Chondrocyte (in vitro differentiated cells): ENCODE data around the gene GALNT17. TPM values are rescaled to one million over a fixed set of nuclear protein-coding genes. Genes with fewer than 3 reads are reported as not detected.

Experiments
- DNase-seq: peaks from one replicate; pipeline ENCODE4 v3.0.0; 2021; ENCODE audit warnings: mixed read lengths, low spot score
- H3K27ac Mint-ChIP-seq: one replicate; pipeline ENCODE4 v1.8.0; 2021; ENCODE audit warnings: mild to moderate bottlenecking, moderate library complexity, mixed read lengths; ENCODE audit not compliant: unreplicated experiment
- H3K27me3 Mint-ChIP-seq: 2 replicates; pipeline ENCODE4 v1.8.0; 2021; ENCODE audit warnings: low read depth, mixed read lengths
- H3K36me3 Mint-ChIP-seq: 2 replicates; pipeline ENCODE4 v1.8.0; 2021; ENCODE audit warnings: low read depth, mixed read lengths
- H3K4me1 Mint-ChIP-seq: 2 replicates; pipeline ENCODE4 v1.8.0; 2021; ENCODE audit warnings: low read depth, mild to moderate bottlenecking, mixed read lengths
- H3K4me3 Mint-ChIP-seq: one replicate; pipeline ENCODE4 v1.8.0; 2021; ENCODE audit warnings: mild to moderate bottlenecking, moderate library complexity, mixed read lengths; ENCODE audit not compliant: unreplicated experiment
- H3K9me3 Mint-ChIP-seq: 2 replicates; pipeline ENCODE4 v1.8.0; 2021; ENCODE audit warnings: low read depth, mixed read lengths
- total RNA-seq: library from RNA; stranded (reverse); gene quantifications from 3 replicates; pipeline ENCODE4 v1.2.1, GENCODE V29; 2021
- TF ChIP-seq, protein P1 (sequence below): fragments of 200-600 bp; sonication (generic); IDR thresholded peaks from 2 replicates; pipeline ENCODE4 v1.5.0; 2021; ENCODE audit warnings: antibody characterized with exemption, mild to moderate bottlenecking, moderate library complexity

GALNT17 gene
- total RNA-seq, 1 donor from 2014 or later: 24.4 TPM

DNA sequence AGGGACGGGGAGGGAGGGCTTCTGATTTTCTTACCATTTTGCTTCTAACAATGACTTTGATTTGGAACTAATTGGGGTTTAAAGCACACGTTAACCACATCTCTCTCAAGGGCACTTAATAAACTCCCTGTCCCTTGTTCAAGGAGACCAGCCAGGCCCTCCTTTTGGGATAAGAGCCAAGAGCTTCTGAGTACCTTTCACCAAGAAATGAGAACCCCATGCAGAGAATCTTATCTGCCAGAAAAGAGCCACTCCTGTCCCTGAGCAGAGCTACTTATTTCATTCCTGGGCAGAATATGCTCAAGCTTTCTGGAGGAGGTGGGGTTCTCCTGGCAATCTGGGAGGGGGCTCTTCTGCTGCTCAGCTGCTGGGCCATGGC lies 574.6 kb downstream of the GALNT17 start:
- H3K27me3 Mint-ChIP-seq: peaks cover 3% of the 10 kb centered on the region
- H3K4me3 Mint-ChIP-seq: no peak overlapping the region
- peaks cover 11% of the 10 kb centered on the region for H3K9me3 Mint-ChIP-seq
- TF ChIP-seq, protein P1, sequence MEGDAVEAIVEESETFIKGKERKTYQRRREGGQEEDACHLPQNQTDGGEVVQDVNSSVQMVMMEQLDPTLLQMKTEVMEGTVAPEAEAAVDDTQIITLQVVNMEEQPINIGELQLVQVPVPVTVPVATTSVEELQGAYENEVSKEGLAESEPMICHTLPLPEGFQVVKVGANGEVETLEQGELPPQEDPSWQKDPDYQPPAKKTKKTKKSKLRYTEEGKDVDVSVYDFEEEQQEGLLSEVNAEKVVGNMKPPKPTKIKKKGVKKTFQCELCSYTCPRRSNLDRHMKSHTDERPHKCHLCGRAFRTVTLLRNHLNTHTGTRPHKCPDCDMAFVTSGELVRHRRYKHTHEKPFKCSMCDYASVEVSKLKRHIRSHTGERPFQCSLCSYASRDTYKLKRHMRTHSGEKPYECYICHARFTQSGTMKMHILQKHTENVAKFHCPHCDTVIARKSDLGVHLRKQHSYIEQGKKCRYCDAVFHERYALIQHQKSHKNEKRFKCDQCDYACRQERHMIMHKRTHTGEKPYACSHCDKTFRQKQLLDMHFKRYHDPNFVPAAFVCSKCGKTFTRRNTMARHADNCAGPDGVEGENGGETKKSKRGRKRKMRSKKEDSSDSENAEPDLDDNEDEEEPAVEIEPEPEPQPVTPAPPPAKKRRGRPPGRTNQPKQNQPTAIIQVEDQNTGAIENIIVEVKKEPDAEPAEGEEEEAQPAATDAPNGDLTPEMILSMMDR: no peak
- peaks cover 8% of the 10 kb centered on the region for H3K4me1 Mint-ChIP-seq
- no peak for DNase-seq
- no peak overlapping the region for H3K27ac Mint-ChIP-seq
- peaks cover 4% of the 10 kb centered on the region for H3K36me3 Mint-ChIP-seq

DNA sequence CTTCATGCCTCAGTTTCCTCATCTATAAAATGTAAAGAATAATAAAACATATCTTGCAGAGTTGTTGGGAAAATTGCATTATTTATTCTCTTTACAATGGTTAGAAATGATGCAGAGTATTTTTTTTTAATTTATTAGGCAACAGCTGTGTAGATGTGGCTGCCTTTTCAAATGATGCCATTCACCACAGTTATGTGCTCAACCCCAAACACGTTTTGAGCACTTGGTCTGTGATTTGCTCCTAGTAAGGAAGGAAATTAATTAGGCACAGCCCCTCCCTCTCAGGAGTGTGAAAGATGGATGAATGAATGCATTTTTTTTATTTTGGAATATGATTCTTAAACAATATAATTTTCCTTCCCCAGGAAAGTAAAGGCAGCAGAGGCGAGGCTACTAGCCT lies 575.1 kb downstream of the GALNT17 start:
- Mint-ChIP-seq H3K4me3 (no peak overlapping the region), H3K9me3 (peaks cover 11% of the 10 kb centered on the region), H3K27ac (no peak overlapping the region), H3K27me3 (peaks cover 6% of the 10 kb centered on the region), H3K36me3 (peaks cover 7% of the 10 kb centered on the region), H3K4me1 (peaks cover 8% of the 10 kb centered on the region)
- TF ChIP-seq, protein P1: no peak
- no peak for DNase-seq

DNA sequence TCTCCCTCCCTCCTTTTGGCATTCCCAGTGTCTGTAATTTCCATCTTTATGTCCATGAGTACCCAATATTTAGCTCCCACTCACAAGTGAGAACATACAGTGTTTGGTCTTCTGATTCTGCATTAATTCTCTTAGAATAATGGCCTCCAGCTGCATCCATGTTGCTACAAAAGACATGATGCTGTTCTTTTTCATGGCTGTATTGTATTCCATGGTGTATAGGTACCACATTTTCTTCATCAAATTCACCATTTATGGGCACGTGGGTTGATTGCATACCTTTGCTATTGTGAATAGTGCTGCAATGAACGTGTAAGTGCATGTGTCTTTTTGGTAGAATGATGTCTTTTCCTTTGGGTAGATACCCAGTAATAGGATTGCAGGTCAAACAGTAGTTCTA lies 576.8 kb downstream of the GALNT17 start:
- TF ChIP-seq, protein P1: no peak
- peaks cover 8% of the 10 kb centered on the region for H3K4me1 Mint-ChIP-seq
- no peak overlapping the region for H3K27ac Mint-ChIP-seq
- H3K9me3 Mint-ChIP-seq: peaks cover 11% of the 10 kb centered on the region
- H3K27me3 Mint-ChIP-seq: peaks cover 8% of the 10 kb centered on the region
- no peak overlapping the region for H3K4me3 Mint-ChIP-seq
- no peak for DNase-seq
- peaks cover 7% of the 10 kb centered on the region for H3K36me3 Mint-ChIP-seq

DNA sequence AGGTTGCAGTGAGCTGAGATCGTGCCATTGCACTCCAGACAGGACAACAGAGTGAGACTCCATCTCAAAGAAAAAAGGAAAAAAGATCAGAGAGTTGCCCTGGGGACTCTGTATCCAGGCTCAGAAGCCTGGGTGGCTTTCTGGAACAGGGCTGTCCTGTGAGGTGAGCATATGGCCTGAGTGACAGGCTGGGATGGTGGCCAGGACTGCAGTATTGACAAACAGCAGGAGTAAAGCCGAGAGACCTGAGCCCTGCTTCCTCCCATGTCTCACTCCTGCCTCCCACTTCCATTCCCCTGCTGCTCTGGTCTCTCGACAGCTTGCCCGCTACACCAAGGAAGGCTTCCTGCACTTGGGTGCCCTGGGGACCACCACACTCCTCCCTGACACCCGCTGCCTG lies 578.5 kb downstream of the GALNT17 start:
- TF ChIP-seq, protein P1: no peak
- peaks cover 8% of the 10 kb centered on the region for H3K27me3 Mint-ChIP-seq
- H3K4me3 Mint-ChIP-seq: no peak overlapping the region
- H3K4me1 Mint-ChIP-seq: peaks cover under 1% of the 10 kb centered on the region
- H3K9me3 Mint-ChIP-seq: peaks cover 9% of the 10 kb centered on the region
- DNase-seq: no peak
- no peak overlapping the region for H3K27ac Mint-ChIP-seq
- H3K36me3 Mint-ChIP-seq: peaks cover 7% of the 10 kb centered on the region

DNA sequence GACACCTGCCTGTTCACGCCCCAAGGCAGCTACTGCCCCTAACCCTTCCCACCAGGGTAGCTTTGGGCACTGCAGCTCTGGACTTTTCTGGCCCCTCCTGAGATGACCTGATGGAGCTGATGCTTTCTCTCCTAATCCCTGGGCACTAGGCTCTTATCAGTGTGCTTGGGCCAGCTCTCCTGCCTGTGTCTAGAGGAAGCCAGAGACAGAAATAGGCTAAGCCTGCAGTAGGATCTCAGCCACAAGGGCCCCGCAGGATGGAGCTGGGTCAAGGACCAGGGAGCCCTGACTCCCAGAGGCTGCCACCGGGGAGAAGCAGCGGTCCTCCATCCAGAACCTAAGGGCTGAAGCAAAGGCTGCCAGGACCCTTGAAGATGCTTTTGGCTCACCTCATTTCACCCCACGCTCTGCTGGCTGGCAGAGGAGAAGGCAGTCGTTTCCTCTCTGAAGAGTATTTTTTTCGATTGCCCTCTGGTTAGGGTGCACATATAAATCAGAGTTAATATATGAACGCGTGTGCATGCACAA lies 580.8 kb downstream of the GALNT17 start:
- Mint-ChIP-seq H3K4me3 (no peak overlapping the region), H3K27me3 (peaks cover 8% of the 10 kb centered on the region), H3K27ac (no peak overlapping the region), H3K9me3 (peaks cover 6% of the 10 kb centered on the region), H3K4me1 (peaks cover 4% of the 10 kb centered on the region), H3K36me3 (peaks cover 7% of the 10 kb centered on the region)
- no peak for DNase-seq
- TF ChIP-seq, protein P1: no peak
